H1 (cell line): ENCODE data around the gene PRR20B. TPM values are rescaled to one million over a fixed set of nuclear protein-coding genes. Genes with fewer than 3 reads are reported as not detected.

Experiments
- CTCF ChIA-PET: fragments of 300-600 bp; sonication (Branson Sonifier 250); formaldehyde crosslinking; loops from one replicate; lab custom pipeline; 2021; ENCODE audit not compliant: partially characterized antibody; lab: Charles Lee
- POLR2A ChIA-PET: fragments of 300-600 bp; sonication (Branson Sonifier 250); formaldehyde crosslinking; loops from one replicate; lab custom pipeline; 2021; ENCODE audit warnings: inconsistent platforms; ENCODE audit not compliant: partially characterized antibody; lab: Charles Lee
- DNase-seq, 2 experiments: peaks; one replicate each; pipeline versions ENCODE4 v3.0.0 to v3.0.0-alpha.2; 2010 to 2022; ENCODE audit warnings: low spot score in 2 of 2, low read depth in 1 of 2, mixed read lengths in 1 of 2
- FAIRE-seq: peaks from 2 replicates; lab custom pipeline; 2011; peaks lifted over from hg19 to GRCh38; lab: Jason Lieb, UNC
- H2AFZ ChIP-seq: 2 replicates; pipeline ENCODE4 v1.8.1; 2012; ENCODE audit warnings: low read length, inconsistent platforms
- H2AK5ac ChIP-seq: 2 replicates; pipeline ENCODE4 v1.6.1; 2013; ENCODE audit warnings: low read depth, low read length
- H2BK120ac ChIP-seq: replicated peaks from 2 replicates; pipeline ENCODE3; 2013; ENCODE audit warnings: low read depth, low read length, inconsistent platforms
- H2BK12ac ChIP-seq: 2 replicates; pipeline ENCODE4 v1.6.1; 2013; ENCODE audit warnings: low read depth, low read length
- H2BK15ac ChIP-seq: 2 replicates; pipeline ENCODE4 v1.6.1; 2013; ENCODE audit warnings: low read length
- H2BK20ac ChIP-seq: 2 replicates; pipeline ENCODE4 v1.6.1; 2013; ENCODE audit warnings: low read length
- H2BK5ac ChIP-seq: 2 replicates; pipeline ENCODE4 v1.6.1; 2013; ENCODE audit warnings: low read depth, low read length
- H3K14ac ChIP-seq: 2 replicates; pipeline ENCODE4 v1.6.1; 2013; ENCODE audit warnings: inconsistent platforms; ENCODE audit not compliant: insufficient read length
- H3K18ac ChIP-seq: 2 replicates; pipeline ENCODE4 v1.6.1; 2013; ENCODE audit warnings: low read length; ENCODE audit errors: extremely low read depth
- H3K23ac ChIP-seq: 2 replicates; pipeline ENCODE4 v1.6.1; 2013; ENCODE audit warnings: inconsistent platforms; ENCODE audit not compliant: insufficient read length
- H3K23me2 ChIP-seq: 2 replicates; pipeline ENCODE4 v1.6.1; 2013; ENCODE audit warnings: low read depth, low read length
- H3K27ac ChIP-seq: 2 replicates; pipeline ENCODE4 v1.6.1; 2011; ENCODE audit warnings: low read depth, low read length, inconsistent platforms
- H3K27me3 ChIP-seq, 4 experiments: replicated peaks in 1 of 4; 1 replicate in 1 of 4; 2 replicates in 3 of 4; pipeline versions ENCODE4 v1.6.1 to v1.8.1; 2011 to 2013; ENCODE audit warnings: low read length in 3 of 4, mild to moderate bottlenecking in 3 of 4, inconsistent platforms in 2 of 4, mixed read lengths in 2 of 4, moderate library complexity in 1 of 4; ENCODE audit not compliant: control insufficient read depth in 3 of 4, insufficient read depth in 3 of 4; ENCODE audit errors: extremely low read depth in 1 of 4
- H3K36me3 ChIP-seq, 4 experiments: 2 replicates each; pipeline versions ENCODE4 v1.6.1 to v1.8.1; 2011 to 2013; ENCODE audit warnings: mild to moderate bottlenecking in 4 of 4, low read length in 3 of 4, moderate library complexity in 2 of 4, control low read depth in 1 of 4, inconsistent platforms in 1 of 4; ENCODE audit not compliant: insufficient read depth in 4 of 4, control insufficient read depth in 2 of 4
- H3K4ac ChIP-seq: replicated peaks from 2 replicates; pipeline ENCODE3; 2013; ENCODE audit warnings: low read length, low read depth, mixed read lengths, inconsistent platforms; ENCODE audit not compliant: insufficient read length
- H3K4me1 ChIP-seq, 4 experiments: replicated peaks in 1 of 4; 1 replicate in 1 of 4; 2 replicates in 3 of 4; pipeline versions ENCODE4 v1.6.1 to v1.8.1; 2011 to 2013; ENCODE audit warnings: low read length in 3 of 4, inconsistent platforms in 2 of 4, mixed read lengths in 1 of 4; ENCODE audit not compliant: insufficient read depth in 4 of 4, control insufficient read depth in 3 of 4
- H3K4me2 ChIP-seq, 2 experiments: 2 replicates each; pipeline versions ENCODE4 v1.6.1 to v1.8.1; 2011 to 2013; ENCODE audit warnings: low read depth in 2 of 2, low read length in 2 of 2, control low read depth in 1 of 2, inconsistent platforms in 1 of 2, mild to moderate bottlenecking in 1 of 2; ENCODE audit not compliant: insufficient read depth in 1 of 2
- H3K4me3 ChIP-seq, 4 experiments: fragments of 200-600, 300-600 bp in 1 of 4; sonication (generic), shearing (Covaris generic), sonication (Bioruptor Twin) in 1 of 4; 2 replicates each; pipeline versions ENCODE4 v1.5.1 to v1.8.1; 2011 to 2016; ENCODE audit warnings: low read length in 4 of 4, low read depth in 3 of 4, control low read depth in 2 of 4, inconsistent platforms in 2 of 4, mild to moderate bottlenecking in 2 of 4, mixed read lengths in 1 of 4, moderate library complexity in 1 of 4; ENCODE audit not compliant: insufficient read depth in 2 of 4; ENCODE audit errors: extremely low read depth in 1 of 4
- H3K56ac ChIP-seq: replicated peaks from 2 replicates; pipeline ENCODE3; 2013; ENCODE audit warnings: low read depth, mild to moderate bottlenecking, mixed read lengths, low read length, inconsistent platforms; ENCODE audit not compliant: insufficient read length
- H3K79me1 ChIP-seq: 2 replicates; pipeline ENCODE4 v1.6.1; 2013; ENCODE audit warnings: low read depth, low read length, control low read depth
- H3K79me2 ChIP-seq, 2 experiments: 2 replicates each; pipeline versions ENCODE4 v1.6.1 to v1.8.1; 2012 to 2013; ENCODE audit warnings: low read length in 2 of 2, mild to moderate bottlenecking in 2 of 2, inconsistent platforms in 1 of 2; ENCODE audit not compliant: insufficient read depth in 2 of 2, control insufficient read depth in 1 of 2
- H3K9ac ChIP-seq, 4 experiments: replicated peaks in 1 of 4; 1 replicate in 1 of 4; 2 replicates in 3 of 4; pipeline versions ENCODE4 v1.6.1 to v1.8.1; 2011 to 2013; ENCODE audit warnings: low read depth in 3 of 4, low read length in 3 of 4, control low read depth in 2 of 4, mild to moderate bottlenecking in 2 of 4, moderate library complexity in 2 of 4, inconsistent platforms in 1 of 4; ENCODE audit errors: extremely low read depth in 1 of 4
- H3K9me3 ChIP-seq, 2 experiments: 2 replicates each; pipeline versions ENCODE4 v1.6.1 to v1.8.1; 2012 to 2013; ENCODE audit warnings: mild to moderate bottlenecking in 2 of 2, moderate library complexity in 2 of 2, control low read depth in 1 of 2, inconsistent platforms in 1 of 2, low read depth in 1 of 2, low read length in 1 of 2, mixed read lengths in 1 of 2; ENCODE audit not compliant: insufficient read depth in 2 of 2
- H4K20me1 ChIP-seq, 2 experiments: replicated peaks in 1 of 2; 2 replicates each; pipeline versions ENCODE3 to v1.8.1; 2011 to 2013; ENCODE audit warnings: inconsistent platforms in 2 of 2, low read length in 2 of 2, mild to moderate bottlenecking in 1 of 2; ENCODE audit not compliant: insufficient read depth in 2 of 2, control insufficient read depth in 1 of 2
- H4K5ac ChIP-seq: 2 replicates; pipeline ENCODE4 v1.6.1; 2013; ENCODE audit warnings: low read length, low read depth, mixed read lengths, inconsistent platforms; ENCODE audit not compliant: insufficient read length
- H4K8ac ChIP-seq: 2 replicates; pipeline ENCODE4 v1.8.0; 2013; ENCODE audit warnings: mild to moderate bottlenecking, moderate library complexity, low read length, inconsistent platforms; ENCODE audit not compliant: insufficient read depth; ENCODE audit errors: extremely low read depth
- H4K91ac ChIP-seq: replicated peaks from 2 replicates; pipeline ENCODE3; 2013; ENCODE audit warnings: low read length, mixed read lengths, inconsistent platforms; ENCODE audit not compliant: insufficient read length
- ATF2 ChIP-seq: IDR thresholded peaks from 2 replicates; pipeline ENCODE4 v1.6.1; 2012; ENCODE audit warnings: low read length, inconsistent platforms
- ATF3 ChIP-seq: IDR thresholded peaks from 2 replicates; pipeline ENCODE4 v1.6.1; 2011; ENCODE audit warnings: low read depth, mild to moderate bottlenecking, low read length; ENCODE audit not compliant: insufficient read depth
- CEBPB ChIP-seq: IDR thresholded peaks from 2 replicates; pipeline ENCODE4 v1.6.1; 2012; ENCODE audit warnings: low read depth, low read length
- CTBP2 ChIP-seq: IDR thresholded peaks from 2 replicates; pipeline ENCODE4 v1.7.0; 2011; ENCODE audit warnings: borderline replicate concordance, mild to moderate bottlenecking, moderate library complexity, mixed read lengths, low read length; ENCODE audit not compliant: insufficient read depth, insufficient read length
- EZH2 ChIP-seq: fragments of 200-600 bp; sonication (generic); IDR thresholded peaks from 2 replicates; pipeline ENCODE4 v1.7.1; 2012; ENCODE audit warnings: low read depth, mild to moderate bottlenecking, moderate library complexity, low read length, inconsistent platforms; ENCODE audit not compliant: severe bottlenecking
- KDM1A ChIP-seq: fragments of 200-600, 300-600 bp; sonication (generic); IDR thresholded peaks from 2 replicates; pipeline ENCODE4 v1.7.1; 2016; ENCODE audit warnings: mild to moderate bottlenecking, low read length, borderline replicate concordance
- MAFK ChIP-seq: IDR thresholded peaks from 2 replicates; pipeline ENCODE4 v1.6.1; 2012; ENCODE audit warnings: low read depth, mild to moderate bottlenecking, improper control_type of control experiment, low read length
- NANOG ChIP-seq: IDR thresholded peaks from 2 replicates; pipeline ENCODE4 v1.6.1; 2011; ENCODE audit warnings: low read length, low read depth, mild to moderate bottlenecking, inconsistent platforms; ENCODE audit not compliant: insufficient read depth, poor library complexity, severe bottlenecking
- PHF8 ChIP-seq: fragments of 200-600 bp; sonication (generic); conservative IDR thresholded peaks from 2 replicates; pipeline ENCODE4 v1.7.1; 2012; ENCODE audit warnings: low read depth, mild to moderate bottlenecking, inconsistent platforms, low read length, moderate library complexity
- SIN3A ChIP-seq, 2 experiments: IDR thresholded peaks in 1 of 2; conservative IDR thresholded peaks in 1 of 2; 2 replicates each; pipeline ENCODE4 v1.6.1; 2011 to 2012; ENCODE audit warnings: low read length in 2 of 2, improper control_type of control experiment in 1 of 2, low read depth in 1 of 2, mild to moderate bottlenecking in 1 of 2
- SRF ChIP-seq: IDR thresholded peaks from 2 replicates; pipeline ENCODE4 v1.6.1; 2011; ENCODE audit warnings: mild to moderate bottlenecking, low read depth, low read length, moderate library complexity
- YY1 ChIP-seq: IDR thresholded peaks from 2 replicates; pipeline ENCODE4 v1.6.1; 2011; ENCODE audit warnings: low read depth, mild to moderate bottlenecking, low read length
- WGBS, 2 experiments: shearing (Covaris generic) in 1 of 2; methylation state at CpG; one replicate each; pipeline versions ENCODE4 v1.1.6 to v1.1.7; 2013 to 2015; ENCODE audit warnings: low lambda C conversion rate in 2 of 2, mixed read lengths in 2 of 2, inconsistent platforms in 1 of 2, low coverage in 1 of 2, missing lambda C conversion rate in 1 of 2; ENCODE audit not compliant: insufficient replicate concordance in 2 of 2, insufficient coverage in 1 of 2, insufficient read length in 1 of 2; ENCODE audit errors: extremely low coverage in 1 of 2, missing lambda C conversion rate in 1 of 2; 5-methylcytosine and 5-hydroxymethylcytosine counted together
- polyA plus RNA-seq, 7 experiments: library from polyadenylated mRNA; depleted of rRNA in 3 of 7; stranded (reverse) in 5 of 7; unstranded in 2 of 7; fragments of >200 nt in 5 of 7; fragments of 200-250 nt in 2 of 7; gene quantifications; 1 replicate in 5 of 7; 2 replicates in 1 of 7; 4 replicates in 1 of 7; pipeline versions ENCODE4 v1.2.1 to v1.2.3, GENCODE V29; 2011 to 2013; ENCODE audit warnings: missing spikeins in 2 of 7, mixed read lengths in 2 of 7
- total RNA-seq: library from RNA; stranded (reverse); fragmentation: NEBNext Ultra II Directional; extraction: Animal tissue kit (Norgen Biotek cat#: 25700); gene quantifications from 2 replicates; pipeline ENCODE4 v1.2.1, GENCODE V29; 2021

Gene PRR20B
- total and polyA plus RNA-seq, 2 of the 8 experiments (the other 6 are each of a cell fraction or from before 2014, with no cell fraction given): not detected

DNA sequence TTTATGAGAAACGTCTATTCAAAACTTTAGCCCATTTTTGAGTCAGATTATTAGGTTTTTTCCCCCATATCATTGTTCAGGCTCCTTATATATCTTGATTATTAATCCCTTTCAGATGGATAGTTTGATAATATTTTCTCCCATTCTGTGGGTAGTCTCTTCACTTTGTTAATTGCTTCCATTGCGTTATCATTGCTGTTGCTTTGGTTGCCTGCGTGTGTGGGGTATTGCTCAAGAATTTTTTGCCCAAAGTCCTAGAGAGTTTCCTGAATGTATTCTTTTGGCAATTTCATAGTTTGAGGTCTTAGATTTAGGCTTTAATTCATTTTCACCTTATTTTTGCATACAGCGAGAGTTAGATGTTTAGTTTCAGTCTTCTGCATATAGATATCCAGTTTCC, 32.3 kb upstream of the PRR20B start:
- H3K9me3 ChIP-seq: no peaks in the 10 kb centered on the region
- no peak overlapping the region for H2AK5ac ChIP-seq
- no peak overlapping the region for H2BK120ac ChIP-seq
- no peak overlapping the region for H4K8ac ChIP-seq
- no peaks in the 10 kb centered on the region for H3K79me2 ChIP-seq
- H4K20me1 ChIP-seq: no peaks in the 10 kb centered on the region
- H3K18ac ChIP-seq: no peak overlapping the region
- H3K56ac ChIP-seq: no peak overlapping the region
- H2BK5ac ChIP-seq: no peak overlapping the region
- H3K36me3 ChIP-seq: no peaks in the 10 kb centered on the region
- H2BK12ac ChIP-seq: no peak overlapping the region
- DNase-seq (no peak), FAIRE-seq (no peak)
- no peak overlapping the region for H3K4ac ChIP-seq
- H3K14ac ChIP-seq: no peak overlapping the region
- no peak overlapping the region for H2BK20ac ChIP-seq
- H3K4me1 ChIP-seq: no peaks in the 10 kb centered on the region
- no peak overlapping the region for H3K27ac ChIP-seq
- no peak overlapping the region for H4K5ac ChIP-seq
- POLR2A ChIA-PET: no interaction called here
- no peak overlapping the region for H3K4me2 ChIP-seq
- no peak overlapping the region for H3K9ac ChIP-seq
- no peak overlapping the region for H4K91ac ChIP-seq
- no peaks in the 10 kb centered on the region for H3K27me3 ChIP-seq
- H3K79me1 ChIP-seq: no peaks in the 10 kb centered on the region
- CTCF ChIA-PET: no interaction called here
- no peak overlapping the region for H2AFZ ChIP-seq
- WGBS, 2 experiments: 90% methylated on average over 4 of the region's 4 CpGs; no CpG with 5 or more reads in 1 of the 2 experiments
- H3K4me3 ChIP-seq: no peak overlapping the region
- H2BK15ac ChIP-seq: no peak overlapping the region
- no peak overlapping the region for H3K23ac ChIP-seq
- H3K23me2 ChIP-seq: no peaks in the 10 kb centered on the region
- no peak for TF ChIP-seq KDM1A
- no peak for TF ChIP-seq CTBP2
- TF ChIP-seq SRF: no peak
- TF ChIP-seq ATF2: no peak
- no peak for TF ChIP-seq NANOG
- TF ChIP-seq EZH2: no peak
- TF ChIP-seq PHF8: no peak
- no peak for TF ChIP-seq MAFK
- TF ChIP-seq ATF3: no peak
- no peak for TF ChIP-seq YY1
- no peak for TF ChIP-seq SIN3A (conservative IDR thresholded peaks at IDR 0.05 in 1 of 2, IDR thresholded peaks at IDR 0.05 in 1 of 2; ENCODE audit: low read depth in 1 of 2, low read length in 2 of 2)
- no peak for TF ChIP-seq CEBPB
